ENCODE results near the gene CNN2. TPM values are rescaled to one million over a fixed set of nuclear protein-coding genes. Genes with fewer than 3 reads are reported as not detected.

Gene CNN2
- 141 and 152 TPM in 2 replicates for total RNA-seq

DNA sequence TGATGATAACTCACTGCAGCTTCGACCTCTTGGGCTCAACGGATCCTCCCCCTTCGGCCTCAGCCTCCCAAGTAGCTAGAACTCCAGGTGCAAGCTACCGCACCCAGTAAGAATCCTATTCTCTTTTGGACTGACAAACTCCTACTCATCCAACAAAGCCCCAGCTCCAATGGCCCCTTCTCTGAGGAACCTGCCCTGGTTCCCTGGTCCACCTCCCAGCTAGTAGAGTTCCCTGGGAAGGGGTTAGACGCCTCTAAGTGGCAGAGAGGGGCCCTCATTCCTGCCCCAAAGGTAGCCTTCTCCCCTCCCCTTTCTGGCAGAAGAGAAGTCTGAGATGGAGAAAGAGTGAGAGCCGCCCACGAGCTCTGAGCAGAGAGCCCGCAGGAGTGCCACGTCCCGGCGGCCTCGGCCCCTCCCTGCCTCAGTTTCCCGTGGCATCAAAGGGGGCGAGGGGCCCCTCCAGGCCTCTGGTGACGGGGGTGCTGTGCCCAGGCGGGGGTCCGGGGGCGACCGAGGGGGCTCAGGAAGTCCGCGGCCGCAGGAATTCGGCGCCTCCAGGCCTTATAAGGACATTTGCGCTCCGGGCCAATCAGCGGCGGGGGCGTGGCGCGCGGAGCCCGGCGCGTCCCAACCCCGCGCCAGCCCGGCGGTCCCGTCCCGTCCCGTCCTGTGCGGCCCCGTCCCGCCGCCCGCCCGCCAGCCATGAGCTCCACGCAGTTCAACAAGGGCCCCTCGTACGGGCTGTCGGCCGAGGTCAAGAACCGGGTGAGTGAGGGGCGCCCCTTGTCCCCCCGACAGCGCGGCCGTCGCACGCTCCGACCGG, at the start of gene CNN2:
Gene CNN2, plus strand, starts transcription at position 649 of the 823 bp plus-strand sequence. Its CDS starts 54 bp downstream, at position 703.

DNA sequence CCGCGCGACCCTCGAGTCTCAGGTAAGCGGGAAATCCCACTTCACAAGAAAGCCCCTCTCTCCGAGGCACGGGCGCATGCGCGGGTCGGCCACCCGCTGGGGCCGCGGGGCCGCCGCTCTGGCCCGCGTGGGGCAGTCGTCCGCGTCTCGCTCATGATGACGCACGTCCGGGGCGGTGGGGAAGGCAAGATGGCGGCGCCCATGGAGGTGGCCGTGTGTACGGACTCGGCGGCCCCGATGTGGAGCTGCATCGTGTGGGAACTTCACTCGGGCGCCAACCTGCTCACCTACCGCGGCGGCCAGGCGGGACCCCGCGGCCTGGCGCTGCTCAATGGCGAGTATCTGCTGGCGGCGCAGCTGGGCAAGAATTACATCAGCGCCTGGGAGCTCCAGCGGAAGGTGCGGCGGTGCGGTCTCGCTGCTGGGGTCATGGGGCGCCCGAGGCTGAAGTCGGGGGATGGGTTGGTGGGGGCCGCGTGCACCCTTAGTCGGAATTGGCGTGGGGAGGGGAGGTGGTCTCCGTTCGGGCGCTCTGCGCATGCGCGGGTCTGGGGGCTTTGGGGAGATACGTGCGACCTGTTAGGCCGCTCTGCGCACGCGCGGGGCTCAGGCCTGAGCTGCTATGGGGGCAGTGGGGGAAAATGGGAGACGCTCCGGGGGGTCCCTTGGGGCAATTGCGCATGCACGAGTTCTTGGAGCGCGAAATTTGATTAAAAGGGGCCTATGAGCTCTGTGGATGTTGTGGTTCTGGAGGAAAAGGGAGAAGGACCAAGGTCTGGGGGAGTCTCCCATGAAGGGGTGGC, 42.0 kb upstream of the CNN2 start, which contains the start of gene WDR18:
Gene WDR18, plus strand, starts transcription at position 181 of the 803 bp plus-strand sequence. Its CDS starts 9 bp downstream, at position 190.

DNA sequence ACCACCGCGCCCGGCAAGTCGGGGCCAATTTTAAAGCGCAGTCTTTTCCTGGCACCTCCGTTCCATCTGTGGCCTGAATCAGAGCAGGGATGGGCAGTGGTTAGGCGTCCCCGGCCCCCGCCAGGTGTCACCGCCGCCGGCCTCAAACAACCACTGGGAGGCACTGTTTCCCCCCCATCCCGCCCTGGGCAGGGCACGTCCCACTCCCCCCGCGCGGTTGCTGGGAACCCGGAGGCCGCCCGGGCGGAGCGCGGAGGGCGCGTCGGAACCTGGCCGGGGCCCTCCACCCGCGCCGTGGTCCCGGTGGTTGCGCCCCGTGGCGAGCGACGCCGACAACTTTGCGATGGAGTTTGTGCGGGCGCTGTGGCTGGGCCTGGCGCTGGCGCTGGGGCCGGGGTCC, 26.3 kb upstream of the CNN2 start, which contains the start of gene GRIN3B:
Gene GRIN3B, plus strand, starts transcription at position 325 of the 400 bp plus-strand sequence. Its CDS starts 19 bp downstream, at position 344.

GRCh38 chr19:1020868-1021425, 5.5 kb upstream of the CNN2 start, which contains the start of gene TMEM259:
Gene TMEM259 (minus strand): TSS chr19:1021123. CDS start chr19:1020996, 127 bp downstream.

DNA sequence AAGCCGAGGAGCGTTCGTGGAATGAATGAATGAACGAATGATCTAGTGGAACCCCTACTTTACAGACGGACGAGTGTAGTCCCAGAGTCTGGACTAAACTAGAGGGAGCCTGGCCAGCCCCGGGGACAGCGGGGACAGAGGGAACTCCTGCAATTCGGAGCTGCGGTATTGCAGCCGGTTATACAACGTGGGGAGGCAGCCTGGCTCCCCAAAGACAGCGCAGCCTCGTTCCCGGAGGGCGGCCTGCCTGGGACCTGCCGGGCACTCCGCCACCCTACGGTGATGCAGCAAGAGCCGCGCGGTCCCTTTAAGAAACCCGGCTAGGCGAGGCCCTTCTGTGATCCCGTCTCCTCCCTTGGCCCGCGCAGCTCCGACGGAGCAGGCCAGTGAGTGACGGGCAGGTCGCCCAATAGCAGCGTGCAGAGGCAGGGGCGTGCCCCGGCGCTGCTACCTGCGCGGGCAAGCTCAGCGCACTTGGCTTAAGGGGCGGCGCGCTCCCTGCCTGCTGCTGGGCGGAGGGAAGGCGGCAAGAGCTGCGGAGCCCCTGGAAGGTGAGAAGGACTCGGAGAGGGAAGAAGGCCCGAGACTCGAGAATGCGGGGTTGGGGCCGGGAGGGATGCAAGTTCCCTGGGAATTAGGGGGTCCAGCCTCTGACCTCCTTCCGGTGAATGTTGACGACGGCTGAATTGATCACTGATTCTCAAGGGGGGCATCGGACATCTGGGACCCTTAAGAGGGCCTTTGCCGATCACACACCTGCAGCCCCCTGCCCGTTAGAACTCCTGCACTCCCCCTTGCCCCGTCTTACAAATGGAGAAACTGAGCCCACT, 13.5 kb downstream of the CNN2 start, which contains the start of gene ABCA7:
Gene ABCA7, plus strand, starts transcription at position 462 of the 830 bp plus-strand sequence. CDS start 1,255 bp downstream, outside the sequence.

GRCh38 chr19:1066748-1067340, 40.4 kb downstream of the CNN2 start, which contains the start of gene ARHGAP45:
Gene ARHGAP45 (plus strand): TSS chr19:1067167. CDS start chr19:1067406, 239 bp downstream.

Other genes with a start within 250 kb of the CNN2 start
- gene PTBP1, start 229.2 kb upstream of the CNN2 start, total RNA-seq = 58.3 and 65.3 TPM in 2 replicates
- gene PLPPR3, start 204.7 kb upstream of the CNN2 start, total RNA-seq = 0.47 and 0.77 TPM in 2 replicates
- 0.16 TPM in 1 of 2 replicates, not detected in the other for gene AZU1, start 198.8 kb upstream of the CNN2 start, total RNA-seq
- not detected in 2 replicates for gene PRTN3, start 185.6 kb upstream of the CNN2 start, total RNA-seq
- 0.16 and 0.69 TPM in 2 replicates for gene ELANE, start 174.3 kb upstream of the CNN2 start, total RNA-seq
- gene CFD, start 166.9 kb upstream of the CNN2 start, total RNA-seq = 56.0 and 362 TPM in 2 replicates
- 26.5 and 35.5 TPM in 2 replicates for gene MED16, start 133.4 kb upstream of the CNN2 start, total RNA-seq
- gene RNU6-9, start 133.1 kb upstream of the CNN2 start, total RNA-seq = not detected in 2 replicates
- gene R3HDM4, start 113.4 kb upstream of the CNN2 start, total RNA-seq = 12.3 and 14.0 TPM in 2 replicates
- gene KISS1R, start 109.3 kb upstream of the CNN2 start, total RNA-seq = 0.09 TPM in 1 of 2 replicates, not detected in the other
- gene ARID3A, start 100.6 kb upstream of the CNN2 start, total RNA-seq = 12.6 and 17.0 TPM in 2 replicates
- 45.9 and 49.6 TPM in 2 replicates for gene WDR18, start 42.3 kb upstream of the CNN2 start, total RNA-seq
- gene GRIN3B, start 26.2 kb upstream of the CNN2 start, total RNA-seq = 0.32 and 0.60 TPM in 2 replicates
- 41.6 TPM in 2 replicates for gene TMEM259, start 5.5 kb upstream of the CNN2 start, total RNA-seq
- gene RNU6-2, start 5.1 kb upstream of the CNN2 start, total RNA-seq = not detected in 2 replicates
- 2.6 and 6.6 TPM in 2 replicates for gene ABCA7, start 13.5 kb downstream of the CNN2 start, total RNA-seq
- 0.79 and 0.94 TPM in 2 replicates for gene ARHGAP45, start 40.6 kb downstream of the CNN2 start, total RNA-seq
- 89.2 and 104 TPM in 2 replicates for gene POLR2E, start 68.8 kb downstream of the CNN2 start, total RNA-seq
- gene GPX4, start 77.4 kb downstream of the CNN2 start, total RNA-seq = 404 and 638 TPM in 2 replicates
- gene SBNO2, start 147.7 kb downstream of the CNN2 start, total RNA-seq = 32.2 and 32.8 TPM in 2 replicates
- gene STK11, start 179.2 kb downstream of the CNN2 start, total RNA-seq = 74.2 and 98.7 TPM in 2 replicates
- 0.63 and 0.86 TPM in 2 replicates for gene CBARP, start 211.4 kb downstream of the CNN2 start, total RNA-seq
- 23.9 and 40.0 TPM in 2 replicates for gene ATP5F1D, start 215.1 kb downstream of the CNN2 start, total RNA-seq
- 8.8 and 9.5 TPM in 2 replicates for gene MIDN, start 222.0 kb downstream of the CNN2 start, total RNA-seq
- gene CIRBP, start 242.7 kb downstream of the CNN2 start, total RNA-seq = 134 and 212 TPM in 2 replicates
- gene FAM174C, start 248.9 kb downstream of the CNN2 start, total RNA-seq = 12.3 and 22.2 TPM in 2 replicates